ENCODE measurements around the gene ZNF423.

DNA sequence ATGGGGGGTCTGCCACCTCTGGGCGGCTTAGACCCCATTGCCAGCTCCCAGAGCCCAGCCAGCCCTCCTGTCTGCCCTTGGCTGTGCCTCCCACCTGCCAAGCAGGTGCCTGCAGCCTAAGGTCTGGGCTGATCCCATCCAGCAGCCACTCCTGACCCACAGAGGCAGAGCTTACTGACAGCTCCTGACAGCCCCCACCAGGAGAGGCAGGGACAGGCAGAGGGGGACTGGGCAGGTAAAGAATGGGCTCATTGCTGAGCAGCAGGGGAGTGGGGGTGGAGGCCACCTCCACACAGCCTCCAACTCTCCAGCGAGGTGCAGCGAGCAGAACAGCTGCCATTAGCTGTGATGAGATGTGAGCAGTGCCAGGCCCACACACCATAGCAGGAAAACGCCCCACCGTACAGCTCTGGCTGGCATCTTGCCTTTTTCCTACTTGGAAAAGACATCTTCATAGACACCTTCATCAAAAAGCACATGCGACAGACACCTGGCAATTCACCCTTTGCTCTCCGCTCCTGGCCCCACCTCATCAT, 317.9 kb downstream of the ZNF423 start:
- TF ChIP-seq YY1 (IDR thresholded peaks at IDR 0.05; ENCODE audit: insufficient read depth, insufficient read length) (no peak), SUZ12 (IDR thresholded peaks at IDR 0.05; ENCODE audit: extremely low read depth, insufficient read depth, insufficient read length) (no peak), ZNF274 (IDR thresholded peaks at IDR 0.05; ENCODE audit: low read depth, low read length) (no peak)
